ENCODE measurements around the gene MANF. TPM values are rescaled to one million over a fixed set of nuclear protein-coding genes. Genes with fewer than 3 reads are reported as not detected.
"Not testable (repeated sequence)": the region's sequence is repeated elsewhere in the genome, so short reads cannot be mapped to it uniquely, and the experiment has no call there.

Gene MANF
- 122 and 126 TPM in 2 replicates for total RNA-seq (2014; rRNA removed)
- 125 TPM for polyA plus RNA-seq (2012)

- peak; percentile 97 for DNase-seq (ENCODE audit: low read depth)
Observed at GRCh38 chr3:51384726-51385473, at the start of gene MANF. Gene MANF (plus strand): TSS chr3:51385291. CDS start chr3:51385343, 52 bp downstream.

GRCh38 chr3:51336261-51336660 is 48.8 kb upstream of the MANF start:
- DNase-seq (ENCODE audit: low read depth), result no peak

GRCh38 chr3:51337666-51338065 is 47.4 kb upstream of the MANF start:
- no peak for DNase-seq (ENCODE audit: low read depth)

GRCh38 chr3:51338632-51339031 is 46.5 kb upstream of the MANF start:
- no peak for DNase-seq (ENCODE audit: low read depth)

- DNase-seq (ENCODE audit: low read depth), result peak; percentile 96
Observed at GRCh38 chr3:51340013-51340829, 44.9 kb upstream of the MANF start.

GRCh38 chr3:51340989-51341636 is 44.0 kb upstream of the MANF start:
- DNase-seq (ENCODE audit: low read depth), result peak; percentile 60

GRCh38 chr3:51343918-51344687 is 41.0 kb upstream of the MANF start:
- peak; percentile 87 for DNase-seq (ENCODE audit: low read depth)

GRCh38 chr3:51350751-51351150 is 34.3 kb upstream of the MANF start:
- DNase-seq (ENCODE audit: low read depth), result no peak

- DNase-seq (ENCODE audit: low read depth), result no peak
Observed at GRCh38 chr3:51353131-51353530, 32.0 kb upstream of the MANF start.

GRCh38 chr3:51353691-51354090 is 31.4 kb upstream of the MANF start:
- DNase-seq (ENCODE audit: low read depth), result no peak

- no peak for DNase-seq (ENCODE audit: low read depth)
Observed at GRCh38 chr3:51354172-51354571, 30.9 kb upstream of the MANF start.

- DNase-seq (ENCODE audit: low read depth), result no peak
Observed at GRCh38 chr3:51354731-51355615, 30.1 kb upstream of the MANF start.

GRCh38 chr3:51355891-51356578 is 29.1 kb upstream of the MANF start:
- DNase-seq (ENCODE audit: low read depth), result no peak

GRCh38 chr3:51357856-51358255 is 27.2 kb upstream of the MANF start:
- no peak for DNase-seq (ENCODE audit: low read depth)

- DNase-seq (ENCODE audit: low read depth), result no peak
Observed at GRCh38 chr3:51358981-51359380, 26.1 kb upstream of the MANF start.

GRCh38 chr3:51360806-51361205 is 24.3 kb upstream of the MANF start:
- DNase-seq (ENCODE audit: low read depth), result no peak

- DNase-seq (ENCODE audit: low read depth), result no peak
Observed at GRCh38 chr3:51361746-51362145, 23.3 kb upstream of the MANF start.

- no peak for DNase-seq (ENCODE audit: low read depth)
Observed at GRCh38 chr3:51362476-51362875, 22.6 kb upstream of the MANF start.

GRCh38 chr3:51368276-51368675 is 16.8 kb upstream of the MANF start:
- DNase-seq (ENCODE audit: low read depth), result not testable (repeated sequence)

Data from LHCN-M2 (cell line).